Type B pancreatic cell (in vitro differentiated cells): ENCODE measurements around the gene TMEFF2. TPM values are rescaled to one million over a fixed set of nuclear protein-coding genes. Genes with fewer than 3 reads are reported as not detected.

Experiments used
- DNase-seq: peaks from one replicate; pipeline ENCODE4 v3.0.0; 2021; ENCODE audit warnings: mixed read lengths; ENCODE audit not compliant: unreplicated experiment; ENCODE audit errors: extremely low spot score
- H3K27ac Mint-ChIP-seq: 2 replicates; pipeline ENCODE4 v1.8.0; 2021; ENCODE audit warnings: mild to moderate bottlenecking, mixed read lengths
- H3K27me3 Mint-ChIP-seq: 2 replicates; pipeline ENCODE4 v1.8.0; 2021; ENCODE audit warnings: mixed read lengths
- H3K36me3 Mint-ChIP-seq: 2 replicates; pipeline ENCODE4 v1.8.0; 2021; ENCODE audit warnings: mixed read lengths
- H3K4me1 Mint-ChIP-seq: one replicate; pipeline ENCODE4 v1.8.0; 2021; ENCODE audit warnings: mixed read lengths; ENCODE audit not compliant: unreplicated experiment
- H3K4me3 Mint-ChIP-seq: 2 replicates; pipeline ENCODE4 v1.8.0; 2021; ENCODE audit warnings: mild to moderate bottlenecking, mixed read lengths
- H3K9me3 Mint-ChIP-seq: 2 replicates; pipeline ENCODE4 v1.8.0; 2021; ENCODE audit warnings: mixed read lengths
- total RNA-seq: library from RNA; stranded (reverse); gene quantifications from 2 replicates; pipeline ENCODE4 v1.2.1, GENCODE V29; 2021; ENCODE audit warnings: low replicate concordance
- TF ChIP-seq, protein P1 (sequence below): fragments of 200-600 bp; sonication (generic); conservative IDR thresholded peaks from 2 replicates; pipeline ENCODE4 v1.5.0; 2021; ENCODE audit warnings: antibody characterized with exemption, mild to moderate bottlenecking

The TMEFF2 gene
- total RNA-seq, 1 donor from 2014 or later: 10.7 TPM

DNA sequence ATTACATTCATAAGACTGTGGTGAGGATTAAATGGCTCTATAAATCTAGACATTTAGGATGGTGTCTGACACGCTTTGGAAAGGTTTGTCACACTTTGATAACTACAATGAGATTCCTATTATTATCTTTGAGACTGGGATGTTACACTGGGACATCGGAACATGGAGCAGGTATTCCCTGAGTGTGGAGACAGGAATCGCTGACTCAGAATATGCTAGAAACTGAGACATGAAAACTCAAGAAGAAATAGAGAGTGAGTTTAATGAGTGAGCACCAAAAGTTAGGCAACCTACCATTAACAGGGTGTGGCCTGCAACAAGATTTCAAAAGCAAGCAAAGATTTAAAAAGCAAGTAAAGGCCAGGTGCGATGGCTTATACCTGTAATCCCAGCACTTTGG, 145.4 kb downstream of the TMEFF2 start:
- Mint-ChIP-seq H3K36me3 (no peaks in the 10 kb centered on the region), H3K9me3 (peaks cover 5% of the 10 kb centered on the region), H3K27me3 (no peaks in the 10 kb centered on the region), H3K4me3 (no peak overlapping the region), H3K27ac (no peak overlapping the region), H3K4me1 (peaks cover 1% of the 10 kb centered on the region)
- TF ChIP-seq, protein P1, sequence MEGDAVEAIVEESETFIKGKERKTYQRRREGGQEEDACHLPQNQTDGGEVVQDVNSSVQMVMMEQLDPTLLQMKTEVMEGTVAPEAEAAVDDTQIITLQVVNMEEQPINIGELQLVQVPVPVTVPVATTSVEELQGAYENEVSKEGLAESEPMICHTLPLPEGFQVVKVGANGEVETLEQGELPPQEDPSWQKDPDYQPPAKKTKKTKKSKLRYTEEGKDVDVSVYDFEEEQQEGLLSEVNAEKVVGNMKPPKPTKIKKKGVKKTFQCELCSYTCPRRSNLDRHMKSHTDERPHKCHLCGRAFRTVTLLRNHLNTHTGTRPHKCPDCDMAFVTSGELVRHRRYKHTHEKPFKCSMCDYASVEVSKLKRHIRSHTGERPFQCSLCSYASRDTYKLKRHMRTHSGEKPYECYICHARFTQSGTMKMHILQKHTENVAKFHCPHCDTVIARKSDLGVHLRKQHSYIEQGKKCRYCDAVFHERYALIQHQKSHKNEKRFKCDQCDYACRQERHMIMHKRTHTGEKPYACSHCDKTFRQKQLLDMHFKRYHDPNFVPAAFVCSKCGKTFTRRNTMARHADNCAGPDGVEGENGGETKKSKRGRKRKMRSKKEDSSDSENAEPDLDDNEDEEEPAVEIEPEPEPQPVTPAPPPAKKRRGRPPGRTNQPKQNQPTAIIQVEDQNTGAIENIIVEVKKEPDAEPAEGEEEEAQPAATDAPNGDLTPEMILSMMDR: no peak
- no peak for DNase-seq

DNA sequence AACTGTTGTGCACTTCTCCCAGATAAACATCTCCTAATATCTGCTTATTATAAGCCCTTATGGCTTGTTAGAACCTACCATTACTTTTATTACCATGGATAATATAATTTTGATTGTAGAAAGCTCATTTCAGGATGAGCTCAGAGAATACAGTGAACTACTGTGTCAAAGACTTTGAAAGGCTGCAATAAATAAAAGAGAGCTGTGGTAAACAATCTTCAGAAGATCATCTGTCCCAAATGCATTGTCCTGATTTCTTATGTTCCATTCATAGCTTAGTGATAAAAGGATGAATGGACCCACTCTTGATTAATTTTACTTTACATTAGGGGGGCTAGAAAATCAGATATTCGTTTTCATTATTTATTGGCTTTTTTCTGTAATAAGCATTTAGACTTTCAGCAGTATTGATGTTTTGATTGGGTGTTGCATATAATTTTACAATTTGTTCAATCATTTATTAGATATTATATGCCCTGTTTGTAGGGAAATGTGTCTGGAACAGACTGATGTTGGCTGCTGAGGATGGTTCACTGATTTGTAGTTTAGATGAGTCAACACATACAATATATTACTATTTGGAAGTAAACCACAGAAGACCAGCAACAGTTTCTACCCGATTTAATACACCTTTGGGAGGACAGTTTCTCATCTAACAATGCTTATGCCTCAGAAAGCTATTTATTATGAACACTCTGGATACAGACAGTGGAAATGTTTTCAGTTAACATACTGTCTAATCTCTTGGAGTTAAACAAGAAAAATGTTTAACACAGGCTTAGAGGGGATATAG, 147.2 kb downstream of the TMEFF2 start:
- no peaks in the 10 kb centered on the region for H3K27me3 Mint-ChIP-seq
- no peaks in the 10 kb centered on the region for H3K4me1 Mint-ChIP-seq
- TF ChIP-seq, protein P1: no peak
- DNase-seq: no peak
- no peak overlapping the region for H3K27ac Mint-ChIP-seq
- H3K36me3 Mint-ChIP-seq: no peaks in the 10 kb centered on the region
- peaks cover 11% of the 10 kb centered on the region for H3K9me3 Mint-ChIP-seq
- no peak overlapping the region for H3K4me3 Mint-ChIP-seq

DNA sequence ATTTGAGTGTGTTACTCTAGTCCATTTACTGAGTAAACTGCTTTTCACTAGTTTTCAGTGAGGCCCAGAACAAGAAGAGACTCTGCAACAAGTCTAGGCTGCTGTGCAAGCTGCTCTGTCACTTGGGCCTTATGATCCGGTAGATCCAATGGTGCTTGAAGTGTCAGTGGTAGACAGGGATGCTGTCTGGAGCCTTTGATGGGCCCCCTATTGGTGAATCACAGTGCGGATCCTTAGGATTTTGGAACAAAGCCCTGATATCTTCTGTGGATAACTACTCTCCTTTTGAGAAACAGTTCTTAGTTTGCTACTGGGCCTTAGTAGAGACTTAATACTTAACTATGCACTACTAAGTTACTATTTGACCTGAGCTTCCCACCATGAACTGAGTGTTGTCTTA, 150.2 kb downstream of the TMEFF2 start:
- Mint-ChIP-seq H3K27me3 (no peaks in the 10 kb centered on the region), H3K4me3 (no peak overlapping the region), H3K9me3 (peaks cover 12% of the 10 kb centered on the region), H3K4me1 (no peaks in the 10 kb centered on the region), H3K36me3 (no peaks in the 10 kb centered on the region), H3K27ac (no peak overlapping the region)
- TF ChIP-seq, protein P1: no peak
- DNase-seq: no peak

DNA sequence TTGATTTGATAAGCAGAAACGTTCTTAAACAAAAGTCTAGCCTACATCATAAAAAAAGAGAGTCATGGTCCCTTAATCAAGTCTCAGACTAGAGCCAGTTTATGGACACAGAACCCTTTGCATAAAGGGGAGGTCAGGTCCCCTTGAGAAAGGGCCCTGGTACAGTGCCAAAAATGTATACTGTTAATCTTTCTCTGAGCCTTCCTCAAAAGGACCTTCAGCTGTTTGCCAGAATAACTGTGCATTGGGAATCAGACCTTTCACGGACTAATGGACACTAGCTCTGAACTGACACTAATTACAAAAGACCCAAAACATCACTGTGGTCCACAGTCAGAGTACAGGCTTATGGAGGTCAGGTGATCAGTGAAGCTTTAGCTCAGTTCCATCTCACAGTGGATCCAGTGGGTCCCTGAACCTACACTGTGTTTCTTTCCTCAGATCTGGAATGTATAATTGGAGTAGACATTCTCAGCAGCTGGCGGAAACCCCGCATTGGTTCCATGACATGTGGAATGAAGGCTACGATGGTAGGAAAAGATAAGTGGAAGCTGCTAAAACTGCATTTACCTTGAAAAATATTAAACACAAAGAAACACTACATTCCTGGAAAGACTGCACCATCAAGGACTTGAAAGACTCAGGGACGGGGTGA, 151.4 kb downstream of the TMEFF2 start:
- H3K4me1 Mint-ChIP-seq: no peaks in the 10 kb centered on the region
- TF ChIP-seq, protein P1: no peak

DNA sequence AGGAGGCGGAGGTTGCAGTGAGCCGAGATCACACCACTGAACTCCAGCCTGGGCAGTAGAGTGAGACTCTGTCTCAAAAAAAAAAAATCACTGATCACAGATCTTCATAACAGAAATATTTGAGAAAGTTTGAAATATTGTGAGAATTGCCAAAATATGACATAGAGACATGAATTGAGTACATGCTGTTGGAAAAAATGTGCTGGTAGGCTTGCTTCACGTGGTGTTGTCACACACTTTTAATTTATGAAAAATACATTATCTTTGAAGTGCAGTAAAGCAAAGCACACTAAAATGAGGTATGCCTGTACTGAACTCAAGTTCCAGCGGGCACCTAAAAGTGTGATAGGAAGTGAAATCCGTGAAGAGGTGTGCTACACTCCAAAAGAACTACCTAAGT, 152.6 kb downstream of the TMEFF2 start:
- no peak overlapping the region for H3K4me3 Mint-ChIP-seq
- H3K27ac Mint-ChIP-seq: no peak overlapping the region
- H3K4me1 Mint-ChIP-seq: peaks cover under 1% of the 10 kb centered on the region
- no peaks in the 10 kb centered on the region for H3K27me3 Mint-ChIP-seq
- no peak for DNase-seq
- no peaks in the 10 kb centered on the region for H3K36me3 Mint-ChIP-seq
- TF ChIP-seq, protein P1: no peak
- H3K9me3 Mint-ChIP-seq: peaks cover 12% of the 10 kb centered on the region

More for the DNA sequence above, 151.4 kb downstream of the TMEFF2 start:
- Mint-ChIP-seq H3K4me3 (no peak overlapping the region), H3K27ac (no peak overlapping the region), H3K9me3 (peaks cover 12% of the 10 kb centered on the region), H3K36me3 (no peaks in the 10 kb centered on the region), H3K27me3 (no peaks in the 10 kb centered on the region)
- DNase-seq: no peak
